ENCODE results near the gene STK32C.

The STK32C gene

DNA sequence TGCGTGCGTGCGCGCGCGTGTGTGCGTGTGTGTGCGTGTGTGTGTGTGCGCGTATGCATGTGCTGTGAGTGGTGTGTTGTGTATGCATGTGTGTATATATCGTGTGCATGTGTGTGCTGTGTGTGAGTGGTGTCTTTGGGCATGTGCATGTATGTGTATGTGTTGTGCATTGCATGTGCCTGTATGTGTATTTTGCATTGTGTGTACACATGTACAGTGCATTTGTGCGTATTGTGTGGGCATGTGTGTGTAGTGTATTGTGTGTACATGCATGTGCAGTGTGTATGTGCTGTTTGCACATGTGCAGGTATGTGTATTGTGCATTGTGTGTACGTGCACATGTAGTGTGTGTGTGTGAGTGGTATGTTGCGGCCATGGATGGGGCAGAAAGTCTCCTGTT lies 127.0 kb downstream of the STK32C start:
- no peak overlapping the region for H3K27ac ChIP-seq (ENCODE audit: low read depth, low read length)
- H3K36me3 ChIP-seq (ENCODE audit: control insufficient read depth in 1 of 2, insufficient read depth in 2 of 2, low read length in 2 of 2), result no peaks in the 10 kb centered on the region
- H2AK5ac ChIP-seq (ENCODE audit: low read length), result no peak overlapping the region
- no peaks in the 10 kb centered on the region for H3K4me1 ChIP-seq (ENCODE audit: control insufficient read depth in 1 of 2, insufficient read depth in 2 of 2, low read length in 2 of 2)
- H3K23ac ChIP-seq (ENCODE audit: low read length), result no peak overlapping the region
- H4K91ac ChIP-seq (ENCODE audit: low read depth, low read length), result no peak overlapping the region
- no peak overlapping the region for H4K12ac ChIP-seq (ENCODE audit: low read depth, low read length)
- no peak overlapping the region for H3K4ac ChIP-seq (ENCODE audit: low read depth, low read length)
- peaks cover 15% of the 10 kb centered on the region for H3K27me3 ChIP-seq (ENCODE audit: insufficient read depth, low read length)
- no CpG with 5 or more reads among the region's 14 CpGs for WGBS (ENCODE audit: extremely low coverage, insufficient coverage, insufficient read length)
- no peak overlapping the region for H2AFZ ChIP-seq (ENCODE audit: insufficient read depth, low read length, poor library complexity)
- H4K8ac ChIP-seq (ENCODE audit: low read depth, low read length), result no peak overlapping the region
- H3K4me2 ChIP-seq (ENCODE audit: low read length), result no peak overlapping the region
- H3K79me1 ChIP-seq (ENCODE audit: low read length), result no peaks in the 10 kb centered on the region
- no peak overlapping the region for H2BK5ac ChIP-seq (ENCODE audit: low read depth, low read length, poor library complexity)
- H3K9me3 ChIP-seq (ENCODE audit: insufficient read depth, low read depth, low read length), result peaks cover 7% of the 10 kb centered on the region
- no peak overlapping the region for H2BK12ac ChIP-seq (ENCODE audit: low read length)
- no peak overlapping the region for H2BK120ac ChIP-seq (ENCODE audit: insufficient read depth, low read length, poor library complexity)
- DNase-seq, result no peak
- no peak overlapping the region for H3K14ac ChIP-seq (ENCODE audit: low read length)
- H3K79me2 ChIP-seq (ENCODE audit: control insufficient read depth, insufficient read depth, low read length, poor library complexity), result no peaks in the 10 kb centered on the region
- H3K4me3 ChIP-seq (ENCODE audit: low read depth, low read length), result no peak overlapping the region
- no peak overlapping the region for H3K9ac ChIP-seq (ENCODE audit: low read length)
- no peak overlapping the region for H3K18ac ChIP-seq (ENCODE audit: low read length)

DNA sequence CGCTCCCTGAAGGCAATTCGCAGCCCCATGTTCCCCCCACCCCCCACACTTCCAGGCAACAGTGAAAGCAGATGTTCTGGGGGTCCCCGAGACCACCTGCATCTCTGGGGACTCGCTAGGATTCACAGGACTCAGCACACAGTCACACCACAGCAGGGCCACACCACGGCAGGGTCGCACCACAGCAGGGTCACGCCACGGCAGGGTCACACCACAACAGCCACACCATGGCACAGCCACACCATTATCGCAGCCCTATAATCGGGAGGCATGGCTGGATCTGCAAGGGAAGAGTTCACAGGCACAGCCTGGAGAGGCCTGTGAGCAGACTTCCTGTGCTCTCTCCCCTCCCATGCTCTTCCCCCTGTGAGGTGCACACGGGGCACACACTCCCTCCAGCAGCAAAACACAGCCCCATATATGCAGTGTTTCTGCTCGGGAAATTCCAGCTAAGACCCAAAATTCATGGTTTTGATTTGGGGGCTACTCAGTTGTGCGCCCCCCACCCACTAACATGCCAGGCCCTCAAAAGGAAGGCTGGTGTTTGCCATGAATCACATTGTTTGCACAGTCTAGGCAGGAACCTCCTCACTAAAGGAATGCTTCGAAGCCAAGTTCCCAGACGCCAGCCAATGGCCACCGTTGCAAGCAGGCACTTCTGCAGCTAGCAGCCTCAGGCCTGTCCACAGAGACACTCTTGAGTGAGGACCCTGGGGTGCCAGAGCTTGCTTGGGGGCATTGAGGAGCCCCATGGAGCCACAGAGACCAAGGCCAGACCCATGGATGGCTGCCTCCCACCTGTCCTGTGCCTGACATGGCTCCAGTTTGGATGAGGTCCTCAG lies 128.0 kb downstream of the STK32C start:
- WGBS (ENCODE audit: extremely low coverage, insufficient coverage, insufficient read length), result no CpG with 5 or more reads among the region's 16 CpGs

DNA sequence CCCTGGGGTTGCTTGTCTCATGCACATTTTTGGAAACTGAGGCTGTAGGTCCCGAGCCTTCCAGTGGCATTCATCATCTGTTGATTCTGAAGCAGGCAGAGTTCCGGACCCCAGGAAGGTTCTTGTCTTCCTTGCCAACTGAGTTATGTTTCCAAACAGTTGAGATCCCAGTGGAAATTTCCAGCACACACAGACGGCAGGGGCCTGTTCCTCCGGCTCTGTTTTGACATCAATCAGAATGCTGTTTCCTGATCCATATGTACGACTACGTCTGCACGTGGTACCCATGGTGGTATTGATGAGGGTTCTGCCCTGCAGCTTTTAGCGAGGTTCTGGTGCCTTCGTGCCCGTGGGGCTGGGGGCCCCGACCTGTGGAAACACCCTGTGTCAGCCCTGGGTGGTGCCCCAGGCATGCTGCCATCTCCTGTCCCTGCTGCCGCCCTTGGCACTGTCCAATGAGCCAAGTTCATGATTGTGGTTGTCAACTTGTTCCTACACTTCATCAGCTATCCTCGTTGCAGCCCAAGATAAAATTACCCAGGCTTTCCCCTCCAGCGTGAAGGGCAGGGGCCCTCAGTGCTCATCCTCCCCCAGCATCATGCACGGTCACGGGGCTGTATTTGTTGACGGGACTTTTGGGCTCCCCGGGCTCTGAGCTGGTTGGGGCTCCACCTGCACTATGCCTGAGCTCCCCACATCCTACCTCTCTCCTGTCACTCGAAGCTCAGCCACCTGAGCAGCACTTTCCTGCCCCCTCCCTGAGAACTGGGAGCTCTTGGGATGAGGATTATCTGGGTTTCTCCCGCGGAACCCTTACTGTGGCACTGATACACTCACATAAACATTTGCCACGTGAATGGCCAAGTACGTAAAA lies 128.8 kb downstream of the STK32C start:
- no peak overlapping the region for H2AK5ac ChIP-seq (ENCODE audit: low read length)
- no peak overlapping the region for H4K91ac ChIP-seq (ENCODE audit: low read depth, low read length)

More for the DNA sequence above, 128.0 kb downstream of the STK32C start:
- Histone ChIP-seq H4K8ac (ENCODE audit: low read depth, low read length) (no peak overlapping the region), H2AFZ (ENCODE audit: insufficient read depth, low read length, poor library complexity) (no peak overlapping the region), H3K36me3 (ENCODE audit: control insufficient read depth in 1 of 2, insufficient read depth in 2 of 2, low read length in 2 of 2) (no peaks in the 10 kb centered on the region), H2BK5ac (ENCODE audit: low read depth, low read length, poor library complexity) (no peak overlapping the region), H3K4me2 (ENCODE audit: low read length) (no peak overlapping the region), H3K18ac (ENCODE audit: low read length) (no peak overlapping the region), H3K4me1 (ENCODE audit: control insufficient read depth in 1 of 2, insufficient read depth in 2 of 2, low read length in 2 of 2) (no peaks in the 10 kb centered on the region), H2BK12ac (ENCODE audit: low read length) (no peak overlapping the region), H2BK120ac (ENCODE audit: insufficient read depth, low read length, poor library complexity) (no peak overlapping the region), H2AK5ac (ENCODE audit: low read length) (no peak overlapping the region), H3K9ac (ENCODE audit: low read length) (no peak overlapping the region), H3K79me2 (ENCODE audit: control insufficient read depth, insufficient read depth, low read length, poor library complexity) (no peaks in the 10 kb centered on the region), H3K9me3 (ENCODE audit: insufficient read depth, low read depth, low read length) (peaks cover 5% of the 10 kb centered on the region), H3K27me3 (ENCODE audit: insufficient read depth, low read length) (peaks cover 6% of the 10 kb centered on the region), H4K91ac (ENCODE audit: low read depth, low read length) (no peak overlapping the region), H3K27ac (ENCODE audit: low read depth, low read length) (no peak overlapping the region), H3K14ac (ENCODE audit: low read length) (no peak overlapping the region), H3K4ac (ENCODE audit: low read depth, low read length) (no peak overlapping the region), H4K12ac (ENCODE audit: low read depth, low read length) (no peak overlapping the region), H3K79me1 (ENCODE audit: low read length) (no peaks in the 10 kb centered on the region), H3K4me3 (ENCODE audit: low read depth, low read length) (no peak overlapping the region), H3K23ac (ENCODE audit: low read length) (no peak overlapping the region)
- DNase-seq, result no peak

DNA sequence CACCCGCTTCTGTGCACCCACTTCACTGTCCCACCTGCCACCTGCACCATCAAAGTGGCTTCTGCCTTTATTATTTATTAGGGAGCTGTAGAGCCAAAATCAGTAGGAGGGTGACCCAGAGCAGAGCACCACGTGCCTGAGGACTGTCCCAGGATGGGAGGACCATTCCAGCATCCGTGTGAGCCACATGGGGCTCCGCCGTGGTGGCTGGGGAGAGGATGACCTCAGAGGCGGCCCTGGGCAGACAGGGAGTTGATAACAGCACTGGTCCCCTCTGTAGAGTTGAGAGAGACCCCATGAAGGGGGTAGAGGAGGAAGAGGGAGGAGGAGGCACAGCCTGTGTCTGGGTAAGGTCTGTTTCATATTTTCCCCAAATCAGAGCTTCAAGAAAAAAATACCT lies 129.7 kb downstream of the STK32C start:
- H3K27me3 ChIP-seq (ENCODE audit: insufficient read depth, low read length), result peaks cover 4% of the 10 kb centered on the region

More for the DNA sequence above, 128.8 kb downstream of the STK32C start:
- Histone ChIP-seq H3K4ac (ENCODE audit: low read depth, low read length) (no peak overlapping the region), H4K8ac (ENCODE audit: low read depth, low read length) (no peak overlapping the region), H3K4me3 (ENCODE audit: low read depth, low read length) (no peak overlapping the region), H3K18ac (ENCODE audit: low read length) (no peak overlapping the region), H3K4me2 (ENCODE audit: low read length) (no peak overlapping the region), H3K27ac (ENCODE audit: low read depth, low read length) (no peak overlapping the region), H3K9ac (ENCODE audit: low read length) (no peak overlapping the region), H3K79me2 (ENCODE audit: control insufficient read depth, insufficient read depth, low read length, poor library complexity) (no peaks in the 10 kb centered on the region), H3K23ac (ENCODE audit: low read length) (no peak overlapping the region), H3K9me3 (ENCODE audit: insufficient read depth, low read depth, low read length) (peaks cover 8% of the 10 kb centered on the region), H3K79me1 (ENCODE audit: low read length) (no peaks in the 10 kb centered on the region), H2BK12ac (ENCODE audit: low read length) (no peak overlapping the region), H3K4me1 (ENCODE audit: control insufficient read depth in 1 of 2, insufficient read depth in 2 of 2, low read length in 2 of 2) (no peaks in the 10 kb centered on the region), H2BK5ac (ENCODE audit: low read depth, low read length, poor library complexity) (no peak overlapping the region), H4K12ac (ENCODE audit: low read depth, low read length) (no peak overlapping the region), H2AFZ (ENCODE audit: insufficient read depth, low read length, poor library complexity) (no peak overlapping the region), H3K14ac (ENCODE audit: low read length) (no peak overlapping the region), H3K36me3 (ENCODE audit: control insufficient read depth in 1 of 2, insufficient read depth in 2 of 2, low read length in 2 of 2) (no peaks in the 10 kb centered on the region), H3K27me3 (ENCODE audit: insufficient read depth, low read length) (peaks cover 4% of the 10 kb centered on the region), H2BK120ac (ENCODE audit: insufficient read depth, low read length, poor library complexity) (no peak overlapping the region)
- no peak for DNase-seq
- no CpG with 5 or more reads among the region's 23 CpGs for WGBS (ENCODE audit: extremely low coverage, insufficient coverage, insufficient read length)

More for the DNA sequence above, 129.7 kb downstream of the STK32C start:
- whole genome bisulfite sequencing (ENCODE audit: extremely low coverage, insufficient coverage, insufficient read length), result no CpG with 5 or more reads among the region's 6 CpGs
- Histone ChIP-seq H3K9ac (ENCODE audit: low read length) (no peak overlapping the region), H4K12ac (ENCODE audit: low read depth, low read length) (no peak overlapping the region), H3K14ac (ENCODE audit: low read length) (no peak overlapping the region), H3K18ac (ENCODE audit: low read length) (no peak overlapping the region), H3K4ac (ENCODE audit: low read depth, low read length) (no peak overlapping the region), H4K8ac (ENCODE audit: low read depth, low read length) (no peak overlapping the region), H4K91ac (ENCODE audit: low read depth, low read length) (no peak overlapping the region), H3K4me2 (ENCODE audit: low read length) (no peak overlapping the region), H2AK5ac (ENCODE audit: low read length) (no peak overlapping the region), H3K23ac (ENCODE audit: low read length) (no peak overlapping the region), H3K79me1 (ENCODE audit: low read length) (no peaks in the 10 kb centered on the region), H2BK120ac (ENCODE audit: insufficient read depth, low read length, poor library complexity) (no peak overlapping the region), H2BK12ac (ENCODE audit: low read length) (no peak overlapping the region), H2BK5ac (ENCODE audit: low read depth, low read length, poor library complexity) (no peak overlapping the region), H3K4me1 (ENCODE audit: control insufficient read depth in 1 of 2, insufficient read depth in 2 of 2, low read length in 2 of 2) (no peaks in the 10 kb centered on the region), H3K9me3 (ENCODE audit: insufficient read depth, low read depth, low read length) (peaks cover 12% of the 10 kb centered on the region), H3K27ac (ENCODE audit: low read depth, low read length) (no peak overlapping the region), H3K79me2 (ENCODE audit: control insufficient read depth, insufficient read depth, low read length, poor library complexity) (no peaks in the 10 kb centered on the region), H3K36me3 (ENCODE audit: control insufficient read depth in 1 of 2, insufficient read depth in 2 of 2, low read length in 2 of 2) (no peaks in the 10 kb centered on the region), H3K4me3 (ENCODE audit: low read depth, low read length) (no peak overlapping the region), H2AFZ (ENCODE audit: insufficient read depth, low read length, poor library complexity) (no peak overlapping the region)
- no peak for DNase-seq

All from trophoblast cell (in vitro differentiated cells and primary cell).